Measurements from ENCODE around the gene CCR4.
"Not testable (repeated sequence)": the region's sequence is repeated elsewhere in the genome, so short reads cannot be mapped to it uniquely, and the experiment has no call there.

CCR4 gene

DNA sequence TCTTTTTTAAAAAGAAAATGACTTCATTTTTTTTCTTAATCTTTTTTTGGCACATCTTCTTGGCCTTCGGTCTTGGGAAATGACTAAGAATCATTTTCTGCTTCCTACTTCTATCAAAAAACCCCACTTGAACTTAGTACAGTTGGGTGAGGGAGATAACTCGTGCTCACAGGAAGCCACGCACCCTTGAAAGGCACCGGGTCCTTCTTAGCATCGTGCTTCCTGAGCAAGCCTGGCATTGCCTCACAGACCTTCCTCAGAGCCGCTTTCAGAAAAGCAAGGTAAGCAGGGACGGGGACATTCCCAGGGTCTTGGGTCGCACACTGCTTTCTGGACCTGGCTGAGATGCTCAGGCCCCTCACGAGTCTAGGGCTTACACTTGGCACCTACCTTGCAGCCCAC, at the start of gene CCR4:
Gene CCR4 (plus strand): TSS at position 235 of the 402 bp plus-strand sequence. CDS start 1,779 bp downstream, outside the sequence.
- TF ChIP-seq, protein P1, sequence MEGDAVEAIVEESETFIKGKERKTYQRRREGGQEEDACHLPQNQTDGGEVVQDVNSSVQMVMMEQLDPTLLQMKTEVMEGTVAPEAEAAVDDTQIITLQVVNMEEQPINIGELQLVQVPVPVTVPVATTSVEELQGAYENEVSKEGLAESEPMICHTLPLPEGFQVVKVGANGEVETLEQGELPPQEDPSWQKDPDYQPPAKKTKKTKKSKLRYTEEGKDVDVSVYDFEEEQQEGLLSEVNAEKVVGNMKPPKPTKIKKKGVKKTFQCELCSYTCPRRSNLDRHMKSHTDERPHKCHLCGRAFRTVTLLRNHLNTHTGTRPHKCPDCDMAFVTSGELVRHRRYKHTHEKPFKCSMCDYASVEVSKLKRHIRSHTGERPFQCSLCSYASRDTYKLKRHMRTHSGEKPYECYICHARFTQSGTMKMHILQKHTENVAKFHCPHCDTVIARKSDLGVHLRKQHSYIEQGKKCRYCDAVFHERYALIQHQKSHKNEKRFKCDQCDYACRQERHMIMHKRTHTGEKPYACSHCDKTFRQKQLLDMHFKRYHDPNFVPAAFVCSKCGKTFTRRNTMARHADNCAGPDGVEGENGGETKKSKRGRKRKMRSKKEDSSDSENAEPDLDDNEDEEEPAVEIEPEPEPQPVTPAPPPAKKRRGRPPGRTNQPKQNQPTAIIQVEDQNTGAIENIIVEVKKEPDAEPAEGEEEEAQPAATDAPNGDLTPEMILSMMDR (IDR thresholded peaks at IDR 0.05; ENCODE audit: low read length, missing control alignments): no peak
- peak; percentile 21 for DNase-seq (ENCODE audit: low read depth)
- no peak within 1 kb of the TSS for H3K4me3 ChIP-seq (replicated peaks; ENCODE audit: low read depth, low read length)

DNA sequence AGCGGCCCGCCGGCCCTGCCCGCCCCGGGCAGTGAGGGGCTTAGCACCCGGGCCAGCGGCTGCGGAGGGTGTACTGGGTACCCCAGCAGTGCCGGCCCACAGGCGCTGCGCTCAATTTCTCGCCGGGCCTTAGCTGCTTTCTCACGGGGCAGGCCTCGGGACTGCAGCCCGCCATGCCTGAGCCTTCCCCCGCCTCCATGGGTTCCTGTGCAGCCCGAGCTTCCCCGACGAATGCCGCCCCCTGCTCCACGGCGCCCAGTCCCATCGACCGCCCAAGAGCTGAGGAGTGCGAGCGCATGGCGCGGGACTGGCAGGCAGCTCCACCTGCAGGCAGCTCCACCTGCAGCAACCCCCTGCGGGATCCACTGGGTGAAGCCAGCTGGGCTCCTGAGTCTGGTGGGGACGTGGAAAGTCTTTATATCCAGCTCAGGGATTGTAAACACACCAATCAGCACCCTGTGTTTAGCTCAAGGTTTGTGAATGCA, 48.5 kb upstream of the CCR4 start:
- H3K4me3 ChIP-seq (replicated peaks; ENCODE audit: low read depth, low read length); DNase-seq (ENCODE audit: low read depth): not testable (repeated sequence)

DNA sequence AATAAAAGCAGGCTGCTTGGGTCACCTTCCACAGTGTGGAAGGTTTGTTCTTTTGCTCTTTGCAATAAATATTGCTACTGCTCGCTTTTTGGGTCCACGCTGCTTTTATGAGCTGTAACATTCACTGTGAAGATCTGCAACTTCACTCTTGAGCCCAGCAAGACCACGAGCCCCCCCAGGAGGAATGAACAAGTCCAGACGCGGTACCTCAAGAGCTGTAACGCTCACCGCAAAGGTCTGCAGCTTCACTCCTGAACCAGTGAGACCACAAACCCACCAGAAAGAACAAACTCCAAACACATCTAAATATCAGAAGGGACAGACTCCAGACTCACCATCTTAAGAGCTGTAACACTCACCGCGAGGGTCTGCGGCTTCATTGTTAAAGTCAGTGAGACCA, 47.5 kb upstream of the CCR4 start:
- DNase-seq (ENCODE audit: low read depth): no peak
- TF ChIP-seq, protein P1 (IDR thresholded peaks at IDR 0.05; ENCODE audit: low read length, missing control alignments): no peak

DNA sequence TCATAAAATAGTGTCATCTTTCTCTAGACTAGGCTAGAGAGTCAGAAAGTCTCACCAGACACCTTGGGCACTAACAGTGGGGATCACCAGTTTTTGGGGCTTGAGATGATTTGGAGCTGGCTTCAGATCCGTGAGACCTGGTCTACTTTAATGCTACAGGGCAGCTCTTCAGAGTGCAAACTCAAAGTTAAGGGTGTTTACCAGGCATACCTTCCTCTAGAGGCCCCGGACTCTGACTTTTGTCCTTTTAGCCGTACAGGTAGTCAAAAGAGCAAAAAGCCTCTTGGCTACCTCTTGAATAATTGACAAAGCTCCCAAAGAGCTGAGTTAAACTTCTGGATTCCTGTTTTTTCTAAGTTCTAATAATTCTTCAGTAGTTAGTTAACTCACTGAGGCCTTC, 41.4 kb upstream of the CCR4 start:
- H3K4me3 ChIP-seq (replicated peaks; ENCODE audit: low read depth, low read length): no peak overlapping the region
- no peak for DNase-seq (ENCODE audit: low read depth)
- TF ChIP-seq, protein P1 (IDR thresholded peaks at IDR 0.05; ENCODE audit: low read length, missing control alignments): no peak

More for the DNA sequence above, 47.5 kb upstream of the CCR4 start:
- H3K4me3 ChIP-seq (replicated peaks; ENCODE audit: low read depth, low read length): no peak overlapping the region

DNA sequence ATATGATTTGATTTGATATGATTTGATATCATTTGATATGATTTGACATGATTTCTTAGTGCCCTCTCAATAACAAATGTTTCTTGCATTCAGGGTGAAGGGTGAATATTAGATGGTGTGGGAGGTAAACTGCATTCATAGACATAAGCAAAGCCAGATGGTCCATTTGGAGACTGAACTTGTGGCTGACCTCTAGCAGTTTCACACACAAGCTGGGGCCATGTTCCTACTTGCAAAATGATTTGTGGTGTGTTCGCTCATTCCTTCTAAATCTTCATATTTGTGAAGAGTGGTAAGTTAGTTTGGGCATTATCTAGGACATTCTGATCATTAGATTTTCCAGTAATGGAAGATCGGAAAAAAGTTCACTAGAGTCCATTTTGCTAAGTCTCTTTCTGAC, 40.5 kb upstream of the CCR4 start:
- DNase-seq (ENCODE audit: low read depth): no peak
- H3K4me3 ChIP-seq (replicated peaks; ENCODE audit: low read depth, low read length): no peak overlapping the region
- TF ChIP-seq, protein P1 (IDR thresholded peaks at IDR 0.05; ENCODE audit: low read length, missing control alignments): no peak

DNA sequence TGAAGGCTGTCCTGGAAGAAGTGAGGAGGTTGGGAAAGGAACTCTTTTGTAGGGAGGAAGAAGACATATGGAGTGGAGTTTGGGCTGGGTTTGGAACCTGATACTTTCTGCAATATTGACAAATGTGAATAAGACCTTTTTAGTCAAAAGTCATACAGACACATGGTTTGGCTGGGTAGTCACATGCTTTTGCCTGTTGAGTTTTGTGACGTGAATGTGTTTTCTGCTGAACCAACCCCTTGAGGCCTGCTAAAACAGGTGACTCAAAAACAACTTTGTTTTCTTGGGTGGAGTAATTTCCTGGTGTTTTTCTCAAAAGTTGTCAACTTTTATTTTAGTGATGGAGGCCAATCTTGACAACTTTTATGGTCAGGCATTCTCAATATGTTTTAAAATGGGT, 39.4 kb upstream of the CCR4 start:
- H3K4me3 ChIP-seq (replicated peaks; ENCODE audit: low read depth, low read length): no peak overlapping the region
- no peak for DNase-seq (ENCODE audit: low read depth)
- TF ChIP-seq, protein P1 (IDR thresholded peaks at IDR 0.05; ENCODE audit: low read length, missing control alignments): no peak

DNA sequence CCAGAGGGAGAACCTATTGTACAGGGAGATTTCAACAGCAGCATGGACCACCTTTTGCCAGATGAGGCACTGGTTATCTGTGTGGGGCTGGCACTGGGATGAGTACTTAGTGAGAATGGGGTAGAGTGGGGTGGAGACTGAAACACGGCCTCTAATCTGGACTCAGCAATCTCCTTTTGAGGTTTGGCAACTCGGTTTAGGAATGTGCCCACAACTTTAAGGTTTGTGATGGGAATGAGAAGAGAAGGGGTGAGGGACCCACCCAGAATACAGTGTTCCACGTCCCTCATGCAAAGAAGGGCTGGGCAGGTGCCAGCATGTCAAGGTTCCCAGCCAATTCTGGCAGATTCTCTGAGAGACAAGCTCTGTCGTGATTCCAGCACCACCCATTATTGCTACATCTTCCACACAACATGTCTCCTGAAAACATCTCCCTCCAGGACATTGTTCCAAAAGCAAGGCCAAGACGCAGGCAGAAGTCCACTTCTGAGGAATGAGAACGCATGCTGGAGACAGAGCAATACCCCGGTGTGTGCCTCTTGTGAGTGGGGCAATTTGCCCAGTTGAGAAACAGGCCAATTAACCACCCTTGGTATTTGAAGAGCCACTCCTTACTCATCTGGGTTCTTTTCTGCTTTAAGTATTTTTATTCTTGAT, 37.5 kb upstream of the CCR4 start:
- DNase-seq (ENCODE audit: low read depth): peak; percentile 65
- no peak overlapping the region for H3K4me3 ChIP-seq (replicated peaks; ENCODE audit: low read depth, low read length)
- TF ChIP-seq, protein P1 (IDR thresholded peaks at IDR 0.05; ENCODE audit: low read length, missing control alignments): no peak

Measured in fibroblast of pulmonary artery (primary cell).